Progenitor cell of endocrine pancreas (in vitro differentiated cells): Measurements from ENCODE around the gene LGR6. TPM values are rescaled to one million over a fixed set of nuclear protein-coding genes. Genes with fewer than 3 reads are reported as not detected.

Experiments used
- DNase-seq: peaks from one replicate; pipeline ENCODE4 v3.0.0; 2021; ENCODE audit warnings: low spot score; ENCODE audit not compliant: unreplicated experiment
- H3K27ac Mint-ChIP-seq: 2 replicates; pipeline ENCODE4 v1.8.0; 2021; ENCODE audit warnings: mild to moderate bottlenecking, moderate library complexity, mixed read lengths
- H3K27me3 Mint-ChIP-seq: 2 replicates; pipeline ENCODE4 v1.8.0; 2021; ENCODE audit warnings: mixed read lengths
- H3K36me3 Mint-ChIP-seq: 2 replicates; pipeline ENCODE4 v1.8.0; 2022; ENCODE audit warnings: mixed read lengths; ENCODE audit not compliant: insufficient read depth
- H3K4me1 Mint-ChIP-seq: 2 replicates; pipeline ENCODE4 v1.8.0; 2021; ENCODE audit warnings: low read depth, mixed read lengths
- H3K4me3 Mint-ChIP-seq: 2 replicates; pipeline ENCODE4 v1.8.0; 2021; ENCODE audit warnings: low read depth, mild to moderate bottlenecking, moderate library complexity, mixed read lengths
- H3K9me3 Mint-ChIP-seq: 2 replicates; pipeline ENCODE4 v1.8.0; 2021; ENCODE audit warnings: low read depth, mixed read lengths
- total RNA-seq: library from RNA; stranded (reverse); gene quantifications from 2 replicates; pipeline ENCODE4 v1.2.1, GENCODE V29; 2021
- TF ChIP-seq, protein P1 (sequence below): fragments of 200-600 bp; sonication (generic); IDR thresholded peaks from one replicate; pipeline ENCODE4 v1.5.0; 2021; ENCODE audit warnings: antibody characterized with exemption, mild to moderate bottlenecking; ENCODE audit not compliant: unreplicated experiment

Gene LGR6
- total RNA-seq, 1 donor from 2014 or later, result 0.50 TPM

- Mint-ChIP-seq H3K27ac (no peak overlapping the region), H3K4me3 (no peak overlapping the region), H3K36me3 (no peaks in the 10 kb centered on the region), H3K27me3 (peaks cover 3% of the 10 kb centered on the region), H3K9me3 (no peaks in the 10 kb centered on the region), H3K4me1 (peaks cover 4% of the 10 kb centered on the region)
- no peak for DNase-seq
- TF ChIP-seq, protein P1, sequence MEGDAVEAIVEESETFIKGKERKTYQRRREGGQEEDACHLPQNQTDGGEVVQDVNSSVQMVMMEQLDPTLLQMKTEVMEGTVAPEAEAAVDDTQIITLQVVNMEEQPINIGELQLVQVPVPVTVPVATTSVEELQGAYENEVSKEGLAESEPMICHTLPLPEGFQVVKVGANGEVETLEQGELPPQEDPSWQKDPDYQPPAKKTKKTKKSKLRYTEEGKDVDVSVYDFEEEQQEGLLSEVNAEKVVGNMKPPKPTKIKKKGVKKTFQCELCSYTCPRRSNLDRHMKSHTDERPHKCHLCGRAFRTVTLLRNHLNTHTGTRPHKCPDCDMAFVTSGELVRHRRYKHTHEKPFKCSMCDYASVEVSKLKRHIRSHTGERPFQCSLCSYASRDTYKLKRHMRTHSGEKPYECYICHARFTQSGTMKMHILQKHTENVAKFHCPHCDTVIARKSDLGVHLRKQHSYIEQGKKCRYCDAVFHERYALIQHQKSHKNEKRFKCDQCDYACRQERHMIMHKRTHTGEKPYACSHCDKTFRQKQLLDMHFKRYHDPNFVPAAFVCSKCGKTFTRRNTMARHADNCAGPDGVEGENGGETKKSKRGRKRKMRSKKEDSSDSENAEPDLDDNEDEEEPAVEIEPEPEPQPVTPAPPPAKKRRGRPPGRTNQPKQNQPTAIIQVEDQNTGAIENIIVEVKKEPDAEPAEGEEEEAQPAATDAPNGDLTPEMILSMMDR, result no peak
These were observed 25.7 kb upstream of the LGR6 start for GRCh38 chr1:202167708-202168415.

DNA sequence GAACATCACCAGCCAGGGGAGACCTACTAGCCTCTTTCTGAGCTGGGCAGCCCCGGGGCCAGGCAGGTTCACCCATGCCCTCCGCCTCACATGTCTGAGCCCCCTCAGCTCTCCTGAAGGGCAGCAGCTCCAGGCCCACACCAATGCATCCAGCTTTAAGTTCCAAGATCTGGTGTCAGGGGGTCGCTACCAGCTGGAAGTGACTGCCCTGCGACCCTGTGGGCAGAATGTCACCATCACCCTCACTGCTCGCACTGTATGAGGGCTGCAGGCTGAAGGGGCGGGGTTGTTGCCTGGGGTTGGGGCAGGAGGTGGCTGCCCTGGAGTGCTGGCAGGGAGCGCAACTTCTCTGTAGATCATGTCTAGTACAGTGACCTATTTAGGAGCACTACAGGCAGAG lies 24.7 kb upstream of the LGR6 start:
- Mint-ChIP-seq H3K36me3 (no peaks in the 10 kb centered on the region), H3K9me3 (no peaks in the 10 kb centered on the region), H3K27ac (no peak overlapping the region), H3K4me3 (no peak overlapping the region), H3K27me3 (peaks cover 3% of the 10 kb centered on the region), H3K4me1 (peaks cover 3% of the 10 kb centered on the region)
- TF ChIP-seq, protein P1, result no peak
- no peak for DNase-seq

DNA sequence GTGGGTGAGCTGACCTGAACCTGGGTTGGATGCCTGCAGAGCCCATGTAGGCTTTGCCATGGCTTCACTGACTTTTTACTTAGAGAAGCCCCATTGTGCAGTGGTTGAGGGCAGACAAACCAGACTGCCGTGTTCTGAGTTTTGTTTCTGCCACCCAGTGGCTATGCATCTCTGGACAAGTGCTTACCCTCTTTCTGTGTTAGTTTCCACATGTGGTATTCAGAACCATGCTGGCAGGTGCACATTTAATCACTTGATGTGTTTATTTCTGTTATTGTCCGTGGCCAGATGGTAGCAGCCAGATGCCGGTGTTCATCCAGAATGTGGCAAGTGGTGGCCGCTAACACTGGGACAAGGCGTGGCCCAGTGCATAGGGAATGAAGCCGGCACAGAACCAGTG lies 22.9 kb upstream of the LGR6 start:
- peaks cover 3% of the 10 kb centered on the region for H3K4me1 Mint-ChIP-seq
- TF ChIP-seq, protein P1, result no peak
- H3K36me3 Mint-ChIP-seq, result no peaks in the 10 kb centered on the region
- no peak overlapping the region for H3K4me3 Mint-ChIP-seq
- no peak overlapping the region for H3K27ac Mint-ChIP-seq
- DNase-seq, result no peak
- H3K27me3 Mint-ChIP-seq, result peaks cover 3% of the 10 kb centered on the region
- H3K9me3 Mint-ChIP-seq, result no peaks in the 10 kb centered on the region

DNA sequence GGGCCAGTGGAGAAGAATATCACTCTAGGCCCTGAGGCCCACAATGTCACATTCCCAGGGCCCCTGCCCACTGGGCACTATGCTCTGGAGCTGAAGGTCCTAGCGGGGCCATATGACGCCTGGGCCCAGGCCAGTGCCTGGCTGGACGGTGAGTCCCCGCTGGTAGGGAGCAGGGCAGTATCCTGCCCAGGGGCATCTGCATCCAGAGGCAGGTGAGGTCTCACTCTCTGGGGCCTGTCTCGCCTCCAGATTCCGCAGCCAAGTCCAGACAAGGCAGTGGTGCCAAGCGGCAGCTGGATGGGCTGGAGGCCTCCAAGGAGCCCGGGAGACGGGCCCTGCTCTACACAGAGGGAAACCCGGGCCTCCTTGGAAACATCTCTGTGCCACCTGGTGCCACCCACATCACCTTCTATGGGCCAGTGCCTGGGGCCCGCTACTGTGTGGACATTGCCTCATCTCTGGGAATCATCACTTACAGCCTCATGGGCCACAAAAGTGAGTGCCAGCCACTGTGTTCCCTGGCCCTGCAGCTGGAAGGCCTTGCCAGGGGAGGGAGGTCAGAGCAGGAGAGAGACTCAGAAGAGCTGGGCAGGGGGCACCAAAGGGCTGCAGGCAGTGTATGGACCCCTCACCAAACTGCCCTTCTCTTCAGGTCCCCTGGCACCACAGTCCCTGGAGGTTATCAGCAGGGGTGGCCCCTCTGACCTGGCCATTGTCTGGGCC lies 22.1 kb upstream of the LGR6 start:
- peaks cover 3% of the 10 kb centered on the region for H3K4me1 Mint-ChIP-seq
- TF ChIP-seq, protein P1, result no peak
- no peak for DNase-seq
- peaks cover 3% of the 10 kb centered on the region for H3K27me3 Mint-ChIP-seq
- H3K36me3 Mint-ChIP-seq, result no peaks in the 10 kb centered on the region
- no peak overlapping the region for H3K27ac Mint-ChIP-seq
- H3K4me3 Mint-ChIP-seq, result no peak overlapping the region
- H3K9me3 Mint-ChIP-seq, result no peaks in the 10 kb centered on the region

DNA sequence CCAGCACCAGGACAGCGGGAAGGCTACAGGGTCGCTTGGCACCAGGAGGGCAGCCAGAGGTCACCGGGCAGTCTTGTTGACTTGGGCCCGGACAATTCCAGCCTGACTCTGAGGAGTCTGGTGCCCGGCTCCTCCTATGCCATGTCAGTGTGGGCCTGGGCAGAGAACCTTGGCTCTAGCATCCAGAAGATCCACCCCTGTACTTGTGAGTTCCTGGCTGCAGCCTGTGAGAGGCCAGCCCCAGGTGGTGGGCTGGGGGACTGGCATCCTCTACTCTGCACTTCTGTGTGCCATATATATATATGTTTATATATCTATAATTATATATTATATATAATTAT lies 21.6 kb upstream of the LGR6 start:
- Mint-ChIP-seq H3K4me1 (peaks cover 3% of the 10 kb centered on the region), H3K9me3 (no peaks in the 10 kb centered on the region), H3K27me3 (peaks cover 3% of the 10 kb centered on the region), H3K27ac (no peak overlapping the region), H3K36me3 (no peaks in the 10 kb centered on the region), H3K4me3 (no peak overlapping the region)
- TF ChIP-seq, protein P1, result no peak
- DNase-seq, result no peak
